ENCODE data around the gene CD74.

- TF ChIP-seq GATA2 (IDR thresholded peaks at IDR 0.05; ENCODE audit: low read depth, low read length): no peak
- TF ChIP-seq GATA3 (IDR thresholded peaks at IDR 0.05; ENCODE audit: low read depth, low read length): no peak
Observed at GRCh38 chr5:150402901-150403342, 9.8 kb downstream of the CD74 start.

All from SH-SY5Y (cell line).